NCI-H1048 (cell line): ENCODE measurements around the gene NCAM2.
A peak's percentile ranks its signal among the peaks of the same experiment; 100 is the strongest.

Source experiments
- DNase-seq: peaks from one replicate; lab custom pipeline; 2025; lab: John Stamatoyannopoulos, UW

NCAM2 gene

GRCh38 chr21:20997636-20998455, at the start of gene NCAM2:
NCAM2 (plus strand) TSS chr21:20998409.
- DNase-seq, result no peak

GRCh38 chr21:20949884-20950283, 48.3 kb upstream of the NCAM2 start:
- no peak for DNase-seq

- DNase-seq, result no peak
These were observed 32.4 kb upstream of the NCAM2 start for GRCh38 chr21:20965816-20966215.

- no peak for DNase-seq
These were observed 29.8 kb upstream of the NCAM2 start for GRCh38 chr21:20968391-20968790.

- no peak for DNase-seq
These were observed 27.5 kb upstream of the NCAM2 start for GRCh38 chr21:20970691-20971090.

GRCh38 chr21:20971296-20971921, 26.8 kb upstream of the NCAM2 start:
- peak; percentile 31 for DNase-seq

- DNase-seq, result no peak
These were observed 3.4 kb upstream of the NCAM2 start for GRCh38 chr21:20994790-20995189.

GRCh38 chr21:20996421-20997310, 1.5 kb upstream of the NCAM2 start:
- DNase-seq, result no peak

GRCh38 chr21:20997311-20997635, 936 bp upstream of the NCAM2 start:
- DNase-seq, result no peak

GRCh38 chr21:20998456-20998789, 214 bp downstream of the NCAM2 start:
- DNase-seq, result no peak

- DNase-seq, result no peak
These were observed 677 bp downstream of the NCAM2 start for GRCh38 chr21:20998886-20999285.

- DNase-seq, result no peak
These were observed 1.4 kb downstream of the NCAM2 start for GRCh38 chr21:20999659-21000058.

GRCh38 chr21:21000591-21001175, 2.5 kb downstream of the NCAM2 start:
- no peak for DNase-seq

GRCh38 chr21:21001591-21002100, 3.4 kb downstream of the NCAM2 start:
- no peak for DNase-seq

- no peak for DNase-seq
These were observed 3.9 kb downstream of the NCAM2 start for GRCh38 chr21:21002153-21002552.

GRCh38 chr21:21003701-21004100, 5.5 kb downstream of the NCAM2 start:
- no peak for DNase-seq

- DNase-seq, result no peak
These were observed 9.4 kb downstream of the NCAM2 start for GRCh38 chr21:21007606-21008005.

- no peak for DNase-seq
These were observed 12.0 kb downstream of the NCAM2 start for GRCh38 chr21:21010228-21010627.

GRCh38 chr21:21010698-21011097, 12.5 kb downstream of the NCAM2 start:
- no peak for DNase-seq

GRCh38 chr21:21018821-21019220, 20.6 kb downstream of the NCAM2 start:
- DNase-seq, result no peak

- no peak for DNase-seq
These were observed 21.5 kb downstream of the NCAM2 start for GRCh38 chr21:21019681-21020080.

- no peak for DNase-seq
These were observed 27.5 kb downstream of the NCAM2 start for GRCh38 chr21:21025742-21026141.
